ENCODE measurements around the gene FGF2.

- TF ChIP-seq, protein P1, sequence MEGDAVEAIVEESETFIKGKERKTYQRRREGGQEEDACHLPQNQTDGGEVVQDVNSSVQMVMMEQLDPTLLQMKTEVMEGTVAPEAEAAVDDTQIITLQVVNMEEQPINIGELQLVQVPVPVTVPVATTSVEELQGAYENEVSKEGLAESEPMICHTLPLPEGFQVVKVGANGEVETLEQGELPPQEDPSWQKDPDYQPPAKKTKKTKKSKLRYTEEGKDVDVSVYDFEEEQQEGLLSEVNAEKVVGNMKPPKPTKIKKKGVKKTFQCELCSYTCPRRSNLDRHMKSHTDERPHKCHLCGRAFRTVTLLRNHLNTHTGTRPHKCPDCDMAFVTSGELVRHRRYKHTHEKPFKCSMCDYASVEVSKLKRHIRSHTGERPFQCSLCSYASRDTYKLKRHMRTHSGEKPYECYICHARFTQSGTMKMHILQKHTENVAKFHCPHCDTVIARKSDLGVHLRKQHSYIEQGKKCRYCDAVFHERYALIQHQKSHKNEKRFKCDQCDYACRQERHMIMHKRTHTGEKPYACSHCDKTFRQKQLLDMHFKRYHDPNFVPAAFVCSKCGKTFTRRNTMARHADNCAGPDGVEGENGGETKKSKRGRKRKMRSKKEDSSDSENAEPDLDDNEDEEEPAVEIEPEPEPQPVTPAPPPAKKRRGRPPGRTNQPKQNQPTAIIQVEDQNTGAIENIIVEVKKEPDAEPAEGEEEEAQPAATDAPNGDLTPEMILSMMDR (IDR thresholded peaks at IDR 0.05) = no peak
- no peak for TF ChIP-seq POLR2A (IDR thresholded peaks at IDR 0.05)
These were observed 94.7 kb downstream of the FGF2 start for GRCh38 chr4:122921300-122921699.

All from testis (tissue), 2 donors.